ENCODE data around the gene SRBD1. TPM values are rescaled to one million over a fixed set of nuclear protein-coding genes. Genes with fewer than 3 reads are reported as not detected.

SRBD1 gene, protein sequence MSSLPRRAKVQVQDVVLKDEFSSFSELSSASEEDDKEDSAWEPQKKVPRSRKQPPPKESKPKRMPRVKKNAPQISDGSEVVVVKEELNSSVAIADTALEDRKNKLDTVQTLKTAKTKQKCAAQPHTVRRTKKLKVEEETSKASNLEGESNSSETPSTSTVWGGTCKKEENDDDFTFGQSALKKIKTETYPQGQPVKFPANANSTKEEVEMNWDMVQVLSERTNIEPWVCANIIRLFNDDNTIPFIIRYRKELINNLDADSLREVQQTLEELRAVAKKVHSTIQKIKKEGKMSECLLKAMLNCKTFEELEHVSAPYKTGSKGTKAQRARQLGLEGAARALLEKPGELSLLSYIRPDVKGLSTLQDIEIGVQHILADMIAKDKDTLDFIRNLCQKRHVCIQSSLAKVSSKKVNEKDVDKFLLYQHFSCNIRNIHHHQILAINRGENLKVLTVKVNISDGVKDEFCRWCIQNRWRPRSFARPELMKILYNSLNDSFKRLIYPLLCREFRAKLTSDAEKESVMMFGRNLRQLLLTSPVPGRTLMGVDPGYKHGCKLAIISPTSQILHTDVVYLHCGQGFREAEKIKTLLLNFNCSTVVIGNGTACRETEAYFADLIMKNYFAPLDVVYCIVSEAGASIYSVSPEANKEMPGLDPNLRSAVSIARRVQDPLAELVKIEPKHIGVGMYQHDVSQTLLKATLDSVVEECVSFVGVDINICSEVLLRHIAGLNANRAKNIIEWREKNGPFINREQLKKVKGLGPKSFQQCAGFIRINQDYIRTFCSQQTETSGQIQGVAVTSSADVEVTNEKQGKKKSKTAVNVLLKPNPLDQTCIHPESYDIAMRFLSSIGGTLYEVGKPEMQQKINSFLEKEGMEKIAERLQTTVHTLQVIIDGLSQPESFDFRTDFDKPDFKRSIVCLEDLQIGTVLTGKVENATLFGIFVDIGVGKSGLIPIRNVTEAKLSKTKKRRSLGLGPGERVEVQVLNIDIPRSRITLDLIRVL
- total RNA-seq (2014; rRNA removed; shearing (Covaris generic)), result 5.6 and 16.5 TPM in 2 replicates

DNA sequence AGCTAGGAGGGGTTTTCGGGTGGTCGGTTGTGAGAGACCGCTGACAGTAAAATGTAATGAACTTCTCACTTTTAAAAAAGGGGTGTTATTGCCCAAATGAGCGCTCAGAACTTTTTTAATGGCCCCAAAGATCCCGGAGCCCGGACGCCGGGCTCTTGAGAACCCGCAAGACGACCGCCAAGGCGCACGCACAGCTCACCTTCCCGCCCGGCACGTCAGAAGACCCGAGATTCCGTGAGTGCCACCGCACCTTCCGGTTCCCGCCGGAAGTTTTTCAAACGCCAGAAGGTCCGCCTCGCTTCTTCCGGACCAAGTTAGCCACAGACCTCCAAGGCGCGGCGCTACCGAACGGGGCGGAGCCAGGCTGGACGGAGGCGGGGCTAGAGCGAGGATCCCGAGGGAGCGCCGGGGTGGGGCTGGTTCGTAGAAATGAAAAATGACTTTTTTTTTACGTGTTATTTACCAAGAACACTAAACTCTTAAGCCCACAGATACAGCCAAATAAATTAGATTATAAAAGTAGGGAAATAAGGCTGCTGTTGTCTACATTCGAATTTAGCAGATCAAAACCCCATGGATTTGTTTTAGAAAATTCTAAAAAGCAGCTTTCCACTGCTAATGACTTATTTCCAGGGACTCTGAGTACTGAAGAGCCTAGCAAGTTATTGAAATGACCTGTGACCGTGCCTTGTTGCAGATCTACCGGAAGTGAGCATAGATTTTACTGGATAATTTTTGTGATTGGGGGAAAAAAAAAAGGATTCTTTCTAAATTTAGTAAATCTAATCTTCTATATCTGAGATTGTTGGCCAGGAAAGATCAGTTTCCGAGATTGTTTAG, at the start of gene SRBD1:
TSS of gene SRBD1 (minus strand) at position 248 of the 840 bp plus-strand sequence. CDS start 5,826 bp downstream, outside the sequence.
- in situ Hi-C loops (cut with HindIII; ENCODE audit: low sequenced_read_pairs), result no loop called here

DNA sequence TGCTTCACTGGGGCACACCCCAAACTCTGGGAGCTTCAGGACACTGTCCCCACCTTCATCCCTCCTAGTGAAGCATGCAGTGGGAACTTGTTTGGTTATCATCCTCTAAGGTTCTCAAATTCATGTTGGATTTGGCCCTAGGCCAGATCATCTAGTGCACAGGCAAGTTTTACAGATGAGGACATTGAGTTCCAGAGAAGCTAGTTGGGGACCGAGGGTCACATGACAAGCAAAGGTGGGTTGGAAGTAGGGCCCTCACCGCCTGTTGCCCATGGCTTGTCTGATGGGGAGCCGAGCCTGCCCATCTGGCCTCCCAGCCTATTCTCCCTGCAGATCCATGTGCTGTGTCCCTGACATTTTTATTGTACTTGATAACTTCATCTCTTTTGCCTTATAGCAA, 43.2 kb upstream of the SRBD1 start:
- peak; percentile 25 for DNase-seq (ENCODE audit: low spot score)
- in situ Hi-C loops (cut with HindIII; ENCODE audit: low sequenced_read_pairs), result no loop called here

More for the DNA sequence above, at the start of gene SRBD1:
- peak; percentile 95 for DNase-seq (ENCODE audit: low spot score)

DNA sequence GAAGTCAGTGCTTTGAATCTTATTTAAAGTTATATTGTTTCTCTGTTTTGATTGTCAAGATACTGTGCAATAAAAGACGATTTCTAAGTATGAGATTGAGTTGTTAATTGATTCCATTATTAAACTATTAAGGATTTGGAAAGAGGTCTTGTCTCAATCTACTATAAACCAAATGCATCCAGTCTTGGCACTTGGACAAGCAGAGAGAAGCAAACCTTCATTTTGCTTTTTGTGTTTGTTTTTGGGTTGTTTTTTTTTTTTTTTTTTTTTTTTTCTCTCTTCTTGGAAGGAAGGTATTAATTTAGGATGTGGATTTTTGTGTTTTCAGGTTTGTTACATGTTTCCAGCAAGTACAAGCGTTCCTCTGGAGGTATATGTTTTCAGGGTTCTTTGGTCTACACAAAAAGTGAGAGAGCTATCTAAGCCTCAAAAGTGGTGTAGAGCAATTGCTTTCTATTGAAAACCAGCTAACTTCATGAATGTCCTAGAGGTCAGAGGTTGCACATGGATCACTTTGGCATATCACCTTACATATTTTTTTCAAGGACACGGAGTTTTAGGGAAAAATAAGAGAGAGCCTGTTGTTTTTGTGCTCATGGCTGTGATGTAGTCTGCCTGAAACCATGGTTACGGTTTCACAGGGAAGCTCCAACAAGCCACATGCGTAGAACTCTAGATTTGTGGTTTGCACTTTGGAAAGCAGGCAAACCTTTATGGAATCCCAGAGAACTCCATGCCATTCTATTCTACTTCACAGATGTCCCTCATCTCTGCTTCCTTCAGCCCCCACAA, 42.3 kb upstream of the SRBD1 start:
- in situ Hi-C loops (cut with HindIII; ENCODE audit: low sequenced_read_pairs), result no loop called here
- DNase-seq (ENCODE audit: low spot score), result peak; percentile 36

DNA sequence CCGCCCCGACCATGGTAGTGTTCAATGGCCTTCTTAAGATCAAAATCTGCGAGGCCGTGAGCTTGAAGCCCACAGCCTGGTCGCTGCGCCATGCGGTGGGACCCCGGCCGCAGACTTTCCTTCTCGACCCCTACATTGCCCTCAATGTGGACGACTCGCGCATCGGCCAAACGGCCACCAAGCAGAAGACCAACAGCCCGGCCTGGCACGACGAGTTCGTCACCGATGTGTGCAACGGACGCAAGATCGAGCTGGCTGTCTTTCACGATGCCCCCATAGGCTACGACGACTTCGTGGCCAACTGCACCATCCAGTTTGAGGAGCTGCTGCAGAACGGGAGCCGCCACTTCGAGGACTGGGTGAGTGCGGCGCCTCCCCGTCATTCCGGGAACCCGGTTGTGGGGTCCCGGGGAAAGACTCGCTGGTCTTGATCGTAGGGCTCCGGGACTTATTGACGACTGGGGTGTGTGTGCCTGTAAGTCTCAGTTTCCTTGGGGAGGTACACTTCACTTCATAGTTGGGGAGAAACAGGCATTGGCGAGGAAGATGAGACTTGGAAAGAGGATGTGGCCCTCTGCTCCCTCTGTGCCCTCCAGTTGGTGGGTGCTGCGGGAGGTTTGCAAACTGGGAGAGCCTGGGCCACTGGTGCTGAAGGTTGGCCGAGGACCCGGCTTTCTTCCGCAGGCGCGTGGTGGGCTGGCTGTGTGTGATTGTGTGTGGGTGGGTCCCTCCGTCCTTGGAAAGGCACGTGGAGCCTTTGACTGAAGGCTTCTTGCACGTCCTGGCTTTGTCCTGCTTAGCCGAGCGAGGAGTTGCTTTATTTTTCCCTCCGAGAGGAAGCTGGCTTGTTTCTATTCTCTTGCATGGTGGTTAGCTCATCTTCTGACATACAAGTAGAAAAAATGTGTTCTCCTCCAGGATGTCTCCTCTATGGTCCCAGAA, 41.3 kb upstream of the SRBD1 start:
- peak; percentile 62 for DNase-seq (ENCODE audit: low spot score)
- in situ Hi-C loops (cut with HindIII; ENCODE audit: low sequenced_read_pairs), result no loop called here

DNA sequence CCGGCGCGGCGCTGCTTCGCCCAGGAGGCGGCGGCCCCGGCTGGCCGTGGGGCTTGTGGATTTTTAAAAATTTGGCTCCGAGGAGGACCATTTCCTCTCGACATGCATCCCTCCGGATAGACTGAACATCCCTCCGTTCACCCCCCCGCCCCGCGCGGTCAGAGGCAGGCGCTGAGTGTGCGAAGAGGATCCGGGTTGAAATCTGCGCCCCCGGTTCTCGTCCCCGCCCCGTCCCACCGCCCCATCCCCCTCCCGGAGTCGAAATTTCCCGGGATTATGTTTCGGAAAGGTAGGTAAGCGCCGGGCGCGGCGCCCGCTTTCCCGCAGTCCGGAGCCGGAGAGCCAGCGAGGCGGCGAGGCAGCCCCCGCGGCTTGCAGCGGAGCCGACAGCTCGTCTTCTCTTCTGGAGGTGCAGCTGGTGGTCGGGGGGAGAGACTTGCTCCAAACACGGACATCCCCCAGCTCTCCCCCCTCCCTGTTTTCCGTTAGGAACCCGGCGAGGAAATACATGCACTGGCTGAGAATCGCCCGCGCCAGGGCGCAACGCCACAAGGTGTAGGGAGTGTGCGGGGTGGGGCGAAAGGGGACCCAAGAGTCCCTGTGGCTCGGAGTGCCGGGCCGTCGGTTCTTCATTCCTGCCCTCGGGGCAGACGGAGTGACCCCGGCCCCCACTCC, 40.5 kb upstream of the SRBD1 start, which contains the start of gene PRKCE:
TSS of gene PRKCE (plus strand) at position 261 of the 675 bp plus-strand sequence.
- in situ Hi-C loops (cut with HindIII; ENCODE audit: low sequenced_read_pairs), result no loop called here
- peak; percentile 50 for DNase-seq (ENCODE audit: low spot score)

DNA sequence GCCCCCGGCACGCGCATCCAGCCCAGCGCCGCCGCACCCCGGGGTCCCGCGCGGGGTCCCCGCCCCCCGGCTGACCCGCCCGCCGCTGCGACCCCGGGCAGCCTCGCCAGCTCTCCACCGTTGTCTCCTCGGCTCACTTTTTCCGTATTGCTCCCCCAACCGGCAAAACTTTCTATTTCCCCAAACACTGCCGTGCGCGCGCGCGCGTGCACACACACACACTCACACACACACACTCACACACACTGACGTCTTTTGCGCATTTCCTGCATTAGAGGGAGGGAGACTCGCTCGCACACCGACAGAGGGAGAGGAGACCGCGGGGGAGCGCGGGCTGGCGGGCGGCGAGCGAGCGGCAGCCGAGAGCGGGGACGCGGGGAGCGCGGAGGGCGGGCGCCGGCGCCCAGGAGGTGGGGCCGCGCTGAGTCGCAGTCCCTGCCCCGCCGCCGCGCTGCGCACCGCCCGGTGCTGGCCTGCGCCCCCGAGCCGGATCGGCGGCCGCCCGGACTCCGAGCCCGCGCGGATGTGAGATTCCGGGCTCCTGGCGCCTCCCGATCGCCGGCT, 39.9 kb upstream of the SRBD1 start:
- peak; percentile 90 for DNase-seq (ENCODE audit: low spot score)
- in situ Hi-C loops (cut with HindIII; ENCODE audit: low sequenced_read_pairs), result no loop called here

DNA sequence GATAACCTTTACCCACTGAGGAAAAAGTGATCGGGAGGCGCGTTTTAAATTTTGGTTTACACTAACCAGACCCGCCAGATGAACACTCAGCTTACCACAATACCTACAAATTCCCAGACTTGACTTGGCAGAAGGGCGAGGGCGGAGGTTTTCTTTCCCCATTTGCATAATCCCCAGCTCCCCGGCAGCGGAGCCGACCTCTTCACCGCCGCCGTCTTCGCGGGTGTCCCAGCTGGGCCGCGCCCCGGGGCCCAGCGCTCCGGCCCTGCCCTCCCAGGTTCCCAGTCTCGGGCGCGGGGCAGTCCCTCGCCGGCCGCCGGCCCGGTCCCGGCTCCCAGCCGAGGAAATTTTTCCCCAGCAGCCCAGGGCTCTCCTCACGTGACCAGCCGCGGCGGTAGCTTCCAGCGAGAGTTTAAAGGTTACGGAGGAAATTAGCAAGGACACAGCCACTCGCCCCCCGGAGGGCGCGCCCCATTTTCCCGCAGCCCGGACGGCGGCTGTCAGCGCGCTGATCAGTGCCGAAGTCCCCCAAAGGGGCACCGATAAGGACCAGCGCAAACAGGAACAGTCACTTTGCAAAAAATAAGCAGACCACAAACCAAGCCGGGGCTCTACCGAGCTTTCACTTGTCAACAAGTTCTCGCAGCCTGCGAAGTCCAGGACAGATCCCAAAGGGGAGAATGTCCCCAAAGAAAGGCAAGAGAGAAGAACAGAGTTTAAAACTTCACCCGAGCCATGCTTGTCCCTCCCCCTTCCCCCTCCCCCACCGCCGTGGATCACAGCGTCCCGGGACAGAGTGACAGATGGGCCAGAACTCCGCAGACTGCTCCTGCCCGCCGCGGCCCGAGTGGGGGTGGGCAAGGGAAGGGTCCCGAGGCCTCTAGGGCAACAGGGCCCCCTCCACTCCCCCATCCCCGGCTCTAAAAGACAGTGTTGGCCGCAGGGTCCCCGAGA, 39.1 kb upstream of the SRBD1 start:
- DNase-seq (ENCODE audit: low spot score), result peak; percentile 54
- in situ Hi-C loops (cut with HindIII; ENCODE audit: low sequenced_read_pairs), result loop anchor here (25.0 kb wide), 1 partner anchor 287 kb away; no protein-coding TSS in a partner anchor

DNA sequence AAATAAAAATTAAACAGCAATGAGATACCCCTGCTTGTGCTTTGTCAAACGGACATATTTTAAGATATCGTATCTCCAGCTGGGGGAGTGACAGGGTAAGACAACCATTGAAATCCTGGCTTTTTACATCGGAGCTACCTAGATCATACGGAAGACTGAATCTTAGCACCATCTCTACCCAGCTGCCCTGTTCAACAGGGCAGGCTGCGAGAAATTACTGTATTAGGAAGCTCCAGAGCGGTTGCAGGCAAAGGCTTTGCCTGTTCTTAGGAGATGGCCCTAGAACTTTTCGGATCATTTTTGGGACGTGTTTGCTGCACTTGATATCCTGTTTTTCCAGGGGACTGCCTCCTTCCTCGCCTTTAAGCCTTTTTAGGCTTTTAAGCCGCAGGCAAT, 38.4 kb upstream of the SRBD1 start:
- in situ Hi-C loops (cut with HindIII; ENCODE audit: low sequenced_read_pairs), result loop anchor here (25.0 kb wide), 1 partner anchor 288 kb away; no protein-coding TSS in a partner anchor
- peak; percentile 69 for DNase-seq (ENCODE audit: low spot score)

DNA sequence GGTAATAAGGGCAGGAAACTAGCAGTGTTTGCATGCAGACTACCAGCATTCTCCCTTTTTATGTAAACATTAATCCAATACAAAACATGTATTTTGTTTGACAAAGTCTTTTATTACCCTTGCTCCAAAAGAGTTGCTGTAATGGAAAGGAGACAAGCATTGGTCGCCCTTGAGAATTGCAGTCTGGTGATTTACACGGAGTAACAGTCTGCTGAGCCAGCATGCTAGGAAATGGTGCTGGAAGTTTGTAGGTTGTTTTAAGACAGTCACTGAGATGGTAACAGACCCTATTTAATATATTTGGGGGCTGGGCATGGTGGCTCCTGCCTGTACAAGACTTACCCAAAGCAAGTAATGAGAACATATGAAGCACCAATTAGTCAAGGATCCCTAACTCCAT, 37.6 kb upstream of the SRBD1 start:
- in situ Hi-C loops (cut with HindIII; ENCODE audit: low sequenced_read_pairs), result loop anchor here (25.0 kb wide), 1 partner anchor 289 kb away; no protein-coding TSS in a partner anchor
- DNase-seq (ENCODE audit: low spot score), result no peak

DNA sequence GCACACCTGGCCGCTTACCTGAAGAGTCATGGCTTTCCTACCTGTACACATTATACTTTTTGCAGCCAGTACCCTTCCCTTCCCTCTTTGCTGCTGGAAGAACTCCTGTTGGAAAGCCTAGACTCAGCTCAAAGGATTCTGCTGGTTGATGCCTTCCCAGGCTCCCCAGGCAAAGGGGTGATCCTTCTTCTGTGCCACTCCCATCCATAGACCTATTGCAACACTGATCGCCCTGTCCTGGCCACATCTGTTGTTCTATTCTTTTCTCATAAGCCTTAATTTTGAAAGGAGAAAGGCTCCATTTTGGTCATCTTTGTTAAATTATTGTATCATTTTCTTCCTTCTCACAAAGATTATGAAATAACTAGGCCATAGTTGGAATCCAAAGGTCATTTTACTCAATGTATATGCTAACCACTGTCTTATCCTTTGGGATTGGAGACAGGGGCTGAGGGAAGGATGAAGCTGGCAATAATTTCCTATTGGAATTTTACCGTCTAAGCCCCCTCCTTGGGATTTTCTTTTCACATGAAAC, 37.0 kb upstream of the SRBD1 start:
- in situ Hi-C loops (cut with HindIII; ENCODE audit: low sequenced_read_pairs), result loop anchor here (25.0 kb wide), 1 partner anchor 289 kb away; no protein-coding TSS in a partner anchor
- DNase-seq (ENCODE audit: low spot score), result no peak

DNA sequence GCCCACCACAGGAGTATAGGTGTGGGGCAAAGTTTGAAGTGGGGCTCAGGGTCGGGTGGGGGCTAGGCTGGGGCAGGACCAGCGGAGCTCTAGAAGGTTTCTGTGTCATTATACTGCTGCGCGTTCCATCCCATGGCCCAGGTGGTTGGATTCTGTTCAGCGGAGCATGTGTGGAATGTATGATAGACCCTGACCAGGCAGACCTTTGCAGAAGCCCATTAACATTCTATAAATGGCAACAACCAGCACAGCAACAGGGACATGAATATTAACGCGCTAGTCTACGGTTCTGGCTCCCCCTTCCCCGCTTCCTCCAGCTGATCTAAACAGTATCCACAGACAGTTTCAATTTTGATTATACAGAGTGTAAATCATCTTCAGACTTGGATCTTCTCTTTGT, 36.3 kb upstream of the SRBD1 start:
- DNase-seq (ENCODE audit: low spot score), result no peak
- in situ Hi-C loops (cut with HindIII; ENCODE audit: low sequenced_read_pairs), result loop anchor here (25.0 kb wide), 1 partner anchor 290 kb away; no protein-coding TSS in a partner anchor

DNA sequence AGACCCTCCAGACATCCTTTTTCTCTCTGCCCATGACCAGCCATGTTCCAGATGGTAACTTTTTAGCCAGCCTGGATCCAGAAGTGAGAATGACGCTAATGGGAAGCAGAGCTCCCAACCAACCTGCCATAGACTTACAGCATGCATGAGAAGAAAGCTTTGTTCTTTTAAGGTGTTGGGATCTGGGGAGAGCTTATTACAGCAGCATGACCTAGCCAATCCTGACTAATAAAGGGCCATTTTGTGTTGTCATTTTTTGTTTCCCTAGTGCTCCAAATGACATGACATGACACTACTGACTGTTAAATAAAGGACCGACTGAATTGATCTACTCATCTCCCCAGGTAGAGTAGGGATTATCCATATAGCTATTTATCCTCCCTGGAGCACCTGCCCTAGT, 35.2 kb upstream of the SRBD1 start:
- DNase-seq (ENCODE audit: low spot score), result no peak
- in situ Hi-C loops (cut with HindIII; ENCODE audit: low sequenced_read_pairs), result loop anchor here (25.0 kb wide), 1 partner anchor 291 kb away; no protein-coding TSS in a partner anchor

DNA sequence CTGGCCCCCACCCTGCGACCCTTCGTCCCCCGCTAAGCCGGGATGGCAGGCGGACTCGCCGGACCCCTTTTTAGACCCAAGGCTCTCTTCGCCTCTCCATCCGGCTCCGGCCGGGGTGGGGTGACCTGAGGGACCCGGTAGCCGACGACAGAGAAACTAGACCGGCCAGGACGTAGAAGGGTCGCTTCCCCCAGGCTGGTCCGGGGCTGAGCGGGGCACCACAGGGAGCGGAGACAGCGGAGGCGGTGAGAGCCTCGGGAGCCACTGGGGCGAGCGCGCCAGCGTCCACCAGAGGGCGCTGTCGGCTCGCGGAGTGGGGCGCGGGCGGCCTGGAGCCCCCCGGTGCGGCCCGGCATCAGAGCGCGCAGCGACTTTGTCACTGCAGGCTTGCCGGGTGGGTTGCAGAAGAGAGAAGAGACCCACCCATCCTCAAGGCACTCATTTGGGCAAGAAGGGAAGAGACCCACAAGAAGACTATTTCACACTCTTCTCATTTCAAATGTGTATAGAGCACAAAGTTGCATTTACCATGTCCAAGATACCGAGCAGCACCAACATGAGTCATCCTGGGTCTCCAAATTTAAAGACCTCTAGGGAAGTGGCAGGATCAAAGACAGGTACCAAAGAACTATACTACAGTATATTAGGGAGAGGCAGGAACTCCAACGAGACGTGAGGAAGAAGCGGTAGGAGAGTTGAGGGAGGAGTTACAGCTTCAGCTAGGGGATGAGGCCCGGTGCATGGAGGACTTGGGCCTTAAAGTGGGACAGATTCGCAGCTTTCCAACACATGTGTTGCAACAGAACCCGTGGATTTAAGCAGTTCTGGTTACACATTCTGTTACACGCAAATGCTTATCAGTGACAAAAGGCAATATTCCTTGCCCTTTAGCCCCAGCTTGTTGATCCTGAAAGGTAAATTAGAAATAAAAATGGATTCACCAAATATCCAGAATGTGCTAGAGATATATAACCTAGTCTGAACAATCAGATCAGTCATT, 32.8 kb upstream of the SRBD1 start:
- peak; percentile 58 for DNase-seq (ENCODE audit: low spot score)
- in situ Hi-C loops (cut with HindIII; ENCODE audit: low sequenced_read_pairs), result loop anchor here (25.0 kb wide), 1 partner anchor 293 kb away; no protein-coding TSS in a partner anchor

All from G401 (cell line).